LNCAP (cell line): Measurements from ENCODE around the gene BHLHA9.

ENCODE experiments used
- TF ChIP-seq, protein P1 (sequence below): fragments of 450-650 bp; IDR thresholded peaks from 2 replicates; pipeline ENCODE4 v1.5.1; 2017; ENCODE audit warnings: mild to moderate bottlenecking

Gene BHLHA9

DNA sequence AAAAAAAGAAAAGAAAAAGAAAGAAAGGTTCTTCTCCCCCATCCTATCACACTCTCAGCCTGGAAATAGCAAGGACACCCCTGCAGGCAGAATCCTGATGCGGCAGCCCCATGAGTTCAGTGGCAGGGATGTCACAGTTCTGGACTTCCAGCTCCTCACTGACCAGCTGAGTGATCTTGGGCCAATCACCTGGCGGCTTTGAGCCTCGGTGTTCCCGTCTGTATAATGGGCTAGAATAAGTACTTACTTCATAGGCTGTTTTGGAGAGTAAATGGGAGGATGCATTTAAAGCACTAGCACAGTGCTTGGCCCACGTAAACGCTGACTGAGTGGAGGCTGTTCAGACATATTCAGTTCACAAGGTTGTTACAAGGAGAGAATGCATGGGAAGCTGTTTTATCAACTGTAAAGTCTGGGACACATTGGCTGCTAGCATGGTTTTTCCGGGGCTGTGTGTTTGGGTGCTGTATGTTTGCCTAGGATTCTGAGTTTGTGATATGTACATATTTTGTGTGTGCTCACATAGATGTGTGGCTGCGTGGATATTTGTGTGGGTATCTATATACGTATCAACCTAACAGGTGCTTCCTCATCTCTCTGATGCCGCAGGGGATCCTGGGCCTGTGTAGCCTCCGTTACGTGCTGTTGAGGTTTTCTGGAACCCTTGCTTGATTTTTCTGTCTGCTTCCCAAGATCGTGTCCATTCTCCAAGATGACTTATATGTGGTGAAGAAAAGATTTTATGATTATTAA, 3.4 kb downstream of the BHLHA9 start:
- TF ChIP-seq, protein P1, sequence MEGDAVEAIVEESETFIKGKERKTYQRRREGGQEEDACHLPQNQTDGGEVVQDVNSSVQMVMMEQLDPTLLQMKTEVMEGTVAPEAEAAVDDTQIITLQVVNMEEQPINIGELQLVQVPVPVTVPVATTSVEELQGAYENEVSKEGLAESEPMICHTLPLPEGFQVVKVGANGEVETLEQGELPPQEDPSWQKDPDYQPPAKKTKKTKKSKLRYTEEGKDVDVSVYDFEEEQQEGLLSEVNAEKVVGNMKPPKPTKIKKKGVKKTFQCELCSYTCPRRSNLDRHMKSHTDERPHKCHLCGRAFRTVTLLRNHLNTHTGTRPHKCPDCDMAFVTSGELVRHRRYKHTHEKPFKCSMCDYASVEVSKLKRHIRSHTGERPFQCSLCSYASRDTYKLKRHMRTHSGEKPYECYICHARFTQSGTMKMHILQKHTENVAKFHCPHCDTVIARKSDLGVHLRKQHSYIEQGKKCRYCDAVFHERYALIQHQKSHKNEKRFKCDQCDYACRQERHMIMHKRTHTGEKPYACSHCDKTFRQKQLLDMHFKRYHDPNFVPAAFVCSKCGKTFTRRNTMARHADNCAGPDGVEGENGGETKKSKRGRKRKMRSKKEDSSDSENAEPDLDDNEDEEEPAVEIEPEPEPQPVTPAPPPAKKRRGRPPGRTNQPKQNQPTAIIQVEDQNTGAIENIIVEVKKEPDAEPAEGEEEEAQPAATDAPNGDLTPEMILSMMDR, result no peak

GRCh38 chr17:1274245-1274608, 4.0 kb downstream of the BHLHA9 start:
- TF ChIP-seq, protein P1, result no peak

GRCh38 chr17:1275205-1275961, 5.1 kb downstream of the BHLHA9 start:
- TF ChIP-seq, protein P1, result no peak

DNA sequence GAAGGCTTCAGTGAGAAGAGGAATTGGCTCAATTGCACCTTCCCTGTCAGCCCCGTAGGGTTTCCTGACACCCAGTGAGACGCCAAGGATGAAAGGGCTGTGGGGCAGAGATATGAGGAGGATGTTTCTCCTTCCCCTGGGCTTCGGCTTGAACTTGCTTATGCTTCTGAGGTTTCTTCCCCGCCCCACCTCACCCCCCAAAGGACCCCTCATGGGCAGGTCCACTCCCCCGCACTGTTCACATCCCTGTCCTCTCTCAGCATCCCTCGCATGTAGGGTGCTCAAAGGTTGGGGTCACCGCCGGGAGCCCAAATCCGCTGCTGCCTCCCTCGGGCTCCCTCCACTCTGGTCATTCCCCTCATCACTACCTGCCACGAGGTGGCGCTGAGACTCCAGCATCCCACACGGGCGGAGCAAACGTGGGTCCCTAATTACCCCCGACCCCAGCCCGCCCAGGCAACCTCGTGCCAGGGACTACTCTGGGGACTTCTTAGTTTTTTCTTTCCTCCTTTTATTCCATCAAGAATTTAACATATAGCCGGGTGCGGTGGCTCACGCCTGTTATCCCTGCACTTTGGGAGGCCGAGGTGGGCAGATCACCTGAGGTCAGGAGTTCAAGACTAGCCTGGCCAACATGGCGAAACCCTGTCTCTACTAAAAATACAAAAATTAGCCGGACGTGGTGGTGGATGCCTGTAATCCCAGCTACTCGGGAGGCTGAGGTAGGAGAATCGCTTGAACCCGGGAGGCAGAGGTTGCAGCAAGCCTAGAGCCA, 5.9 kb downstream of the BHLHA9 start:
- TF ChIP-seq, protein P1, result peak; percentile 86

DNA sequence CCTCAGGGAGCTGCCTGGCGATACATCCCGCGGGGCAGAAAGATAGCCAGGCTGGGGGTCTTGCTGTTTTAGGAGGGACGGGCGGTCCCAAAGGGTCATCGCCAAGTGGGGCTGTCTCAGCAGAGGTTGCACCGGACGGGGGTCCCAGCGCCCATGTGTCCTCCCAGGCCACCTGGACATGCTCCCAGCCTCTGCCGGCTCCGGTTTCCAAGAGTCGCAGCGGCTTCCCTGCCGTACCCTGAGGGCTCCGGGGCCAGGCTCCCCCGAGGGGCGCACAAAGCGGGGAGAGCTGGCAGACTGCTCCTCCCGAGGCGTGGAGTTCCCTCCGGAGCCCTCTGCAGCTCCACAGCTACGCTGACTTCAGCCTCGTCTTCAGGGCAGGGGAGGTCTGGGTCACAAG, 10.4 kb downstream of the BHLHA9 start:
- TF ChIP-seq, protein P1, result no peak

DNA sequence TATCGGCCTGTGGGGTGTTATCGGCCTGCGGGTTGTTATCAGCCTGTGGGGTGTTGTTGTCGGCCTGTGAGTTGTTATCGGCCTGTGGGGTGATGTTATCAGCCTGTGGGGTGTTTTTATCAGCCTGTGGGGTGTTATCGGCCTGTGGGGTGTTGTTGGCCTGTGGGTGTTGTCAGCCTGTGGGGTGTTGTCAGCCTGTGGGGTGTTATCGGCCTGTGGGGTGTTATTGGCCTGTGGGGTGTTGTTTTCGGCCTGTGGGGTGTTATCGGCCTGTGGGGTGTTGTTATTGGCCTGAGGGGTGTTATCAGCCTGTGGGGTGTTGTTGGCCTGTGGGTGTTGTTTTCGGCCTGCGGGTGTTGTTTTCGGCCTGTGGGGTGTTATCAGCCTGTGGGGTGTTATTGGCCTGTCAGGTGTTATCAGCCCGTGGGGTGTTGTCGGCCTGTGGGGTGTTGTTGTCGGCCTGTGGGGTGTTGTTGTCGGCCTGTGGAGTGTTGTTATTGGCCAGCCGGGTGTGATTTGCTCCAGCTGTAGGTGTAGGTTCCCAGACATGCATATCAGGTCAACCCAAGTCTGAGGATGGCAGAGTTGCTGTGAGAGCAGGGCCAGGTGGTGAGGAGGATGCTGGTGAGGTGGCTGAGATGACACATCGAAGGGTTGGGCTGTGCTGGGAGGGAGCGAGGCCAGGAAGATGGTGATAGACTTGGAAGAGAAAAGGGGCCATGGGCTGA, 16.3 kb downstream of the BHLHA9 start:
- TF ChIP-seq, protein P1, result no peak

GRCh38 chr17:1289695-1290094, 19.5 kb downstream of the BHLHA9 start:
- TF ChIP-seq, protein P1, result no peak
